GM12878 (cell line): Measurements from ENCODE around the gene FBXO4. TPM values are rescaled to one million over a fixed set of nuclear protein-coding genes. Genes with fewer than 3 reads are reported as not detected.

Source experiments
- ATAC-seq: fragments of 200-7000 bp; cut with Tn5 transposase; 3 replicates; pipeline ENCODE4 v1.9.1; 2020; ENCODE audit warnings: mild to moderate bottlenecking, moderate library complexity
- BruUV-seq: library from RNA; stranded (reverse); fragments of 400-500 nt; replicated peaks from 2 replicates; lab custom pipeline; 2021; lab: Mats Ljungman, UMichigan
- CTCF ChIA-PET: fragments of 300-600 bp; sonication (Branson Sonifier 250); formaldehyde crosslinking; extraction: SDS; loops from one replicate; lab custom pipeline; 2021; ENCODE audit warnings: inconsistent platforms; lab: Yijun Ruan, JAX
- POLR2A ChIA-PET: fragments of 350-600 bp; formaldehyde crosslinking; extraction: SDS; loops from one replicate; lab custom pipeline; 2021; ENCODE audit warnings: inconsistent platforms; lab: Charles Lee
- RAD21 ChIA-PET: fragments of 300-600 bp; sonication (Branson Sonifier 250); formaldehyde crosslinking; loops from one replicate; lab custom pipeline; 2023; ENCODE audit warnings: antibody characterized with exemption; ENCODE audit not compliant: unreplicated experiment; lab: Charles Lee
- SMC1A ChIA-PET: fragments of 300-600 bp; sonication (Branson Sonifier 250); formaldehyde crosslinking; loops from one replicate; lab custom pipeline; 2023; ENCODE audit not compliant: unreplicated experiment, uncharacterized antibody; lab: Charles Lee
- DNase-seq: peaks from one replicate; pipeline ENCODE4 v3.0.0-alpha.2; 2011; ENCODE audit warnings: low read depth, low spot score
- FAIRE-seq: peaks from 3 replicates; lab custom pipeline; 2011; peaks lifted over from hg19 to GRCh38; lab: Jason Lieb, UNC
- H2AFZ ChIP-seq: 2 replicates; pipeline ENCODE4 v1.6.0; 2011; ENCODE audit warnings: low read depth, low read length, control low read depth; ENCODE audit not compliant: control insufficient read depth
- H3K27ac ChIP-seq: 2 replicates; pipeline ENCODE4 v1.5.1; 2011; ENCODE audit warnings: control low read depth; ENCODE audit not compliant: control insufficient read depth, insufficient read depth
- H3K27me3 ChIP-seq, 2 experiments: replicated peaks in 1 of 2; 2 replicates each; pipeline versions ENCODE4 v1.6.0 to v1.6.1; 2011; ENCODE audit warnings: low read length in 1 of 2; ENCODE audit not compliant: control insufficient read depth in 2 of 2, insufficient read depth in 2 of 2
- H3K36me3 ChIP-seq, 2 experiments: 2 replicates each; pipeline ENCODE4 v1.5.1; 2011; ENCODE audit warnings: low read length in 1 of 2; ENCODE audit not compliant: control insufficient read depth in 2 of 2, insufficient read depth in 2 of 2
- H3K4me1 ChIP-seq: 2 replicates; pipeline ENCODE4 v1.6.1; 2011; ENCODE audit warnings: mild to moderate bottlenecking, low read length, moderate library complexity, mixed read lengths; ENCODE audit not compliant: control insufficient read depth, insufficient read depth
- H3K4me2 ChIP-seq: 2 replicates; pipeline ENCODE4 v1.6.0; 2011; ENCODE audit warnings: control low read depth; ENCODE audit not compliant: control insufficient read depth, insufficient read depth
- H3K4me3 ChIP-seq: fragments of 200-600 bp; sonication (generic); 2 replicates; pipeline ENCODE4 v1.5.1; 2016
- H3K79me2 ChIP-seq: 2 replicates; pipeline ENCODE4 v1.6.0; 2011; ENCODE audit warnings: low read length; ENCODE audit not compliant: control insufficient read depth, insufficient read depth
- H3K9ac ChIP-seq: 2 replicates; pipeline ENCODE4 v1.8.0; 2011; ENCODE audit warnings: low read length, control low read depth, mixed read lengths; ENCODE audit not compliant: control insufficient read depth, insufficient read depth
- H3K9me3 ChIP-seq: replicated peaks from 3 replicates; pipeline ENCODE4 v1.5.1; 2011; ENCODE audit warnings: mild to moderate bottlenecking, low read length; ENCODE audit not compliant: control insufficient read depth, insufficient read depth
- H4K20me1 ChIP-seq: 2 replicates; pipeline ENCODE4 v1.6.0; 2011; ENCODE audit not compliant: control insufficient read depth, insufficient read depth
- BHLHE40 ChIP-seq, 2 experiments: fragments of 450-650 bp in 1 of 2; IDR thresholded peaks; 2 replicates each; pipeline ENCODE4 v1.6.1; 2011 to 2017; ENCODE audit warnings: low read depth in 2 of 2, borderline replicate concordance in 1 of 2, improper control_type of control experiment in 1 of 2, low read length in 1 of 2, mild to moderate bottlenecking in 1 of 2
- CTCF ChIP-seq, 3 experiments: IDR thresholded peaks in 2 of 3; conservative IDR thresholded peaks in 1 of 3; 2 replicates each; pipeline ENCODE4 v1.5.1; 2011; ENCODE audit warnings: low read depth in 3 of 3, low read length in 3 of 3, mild to moderate bottlenecking in 3 of 3, control low read depth in 2 of 3, moderate library complexity in 2 of 3, inconsistent platforms in 1 of 3, mixed read lengths in 1 of 3; ENCODE audit not compliant: control insufficient read depth in 2 of 3, insufficient read depth in 1 of 3; ENCODE audit errors: extremely low read depth in 1 of 3
- HSF1 ChIP-seq: fragments of 150-350 bp; IDR thresholded peaks from 2 replicates; pipeline ENCODE4 v1.6.1; 2014; ENCODE audit warnings: mild to moderate bottlenecking, low read depth, low read length
- IRF4 ChIP-seq: IDR thresholded peaks from 2 replicates; pipeline ENCODE4 v1.6.1; 2011; ENCODE audit warnings: low read depth, low read length
- JUNB ChIP-seq: IDR thresholded peaks from 2 replicates; pipeline ENCODE4 v1.6.1; 2016; ENCODE audit warnings: antibody characterized with exemption, mild to moderate bottlenecking
- RUNX3 ChIP-seq: IDR thresholded peaks from 2 replicates; pipeline ENCODE4 v1.6.1; 2012; ENCODE audit warnings: low read length, inconsistent platforms
- TCF7 ChIP-seq: IDR thresholded peaks from 2 replicates; pipeline ENCODE4 v1.6.1; 2014; ENCODE audit warnings: antibody characterized with exemption, borderline replicate concordance
- ZSCAN29 ChIP-seq: fragments of 450-650 bp; IDR thresholded peaks from 2 replicates; pipeline ENCODE4 v1.6.1; 2017; ENCODE audit warnings: mild to moderate bottlenecking, moderate library complexity
- whole genome bisulfite sequencing: methylation state at CpG from one replicate; pipeline ENCODE4 v1.1.6; 2016; ENCODE audit warnings: low lambda C conversion rate; ENCODE audit not compliant: insufficient replicate concordance, insufficient coverage; ENCODE audit errors: missing lambda C conversion rate; 5-methylcytosine and 5-hydroxymethylcytosine counted together
- in situ Hi-C: fragments of 300-500 bp; cut with MboI; formaldehyde crosslinking; loops from 9 replicates; pipeline ENCODE4 v1.14.3; 2018; ENCODE audit warnings: mixed read lengths
- intact Hi-C: fragments of 100-400 bp; cut with micrococcal nuclease; formaldehyde crosslinking; loops from one replicate; pipeline ENCODE4 v1.14.2; 2022; ENCODE audit not compliant: unreplicated experiment
- polyA plus RNA-seq, 11 experiments: library from polyadenylated mRNA; depleted of rRNA in 4 of 11; unstranded in 6 of 11; stranded (reverse) in 5 of 11; fragments of >200 nt; fragmentation: Nextera tagmentation in 4 of 11; fragmentation: Illumina TruSeq in 1 of 11; extraction: Ambion mirVana in 4 of 11; extraction: Trizol in 1 of 11; gene quantifications; 1 replicate in 1 of 11; 2 replicates in 10 of 11; pipeline versions ENCODE4 v1.2.1 to v1.2.3, GENCODE V29; 2011 to 2016; ENCODE audit warnings: inconsistent platforms in 2 of 11, missing spikeins in 2 of 11, low read depth in 1 of 11
- total RNA-seq, 4 experiments: library from RNA; depleted of rRNA in 3 of 4; stranded (reverse); fragments of >200 nt in 3 of 4; fragmentation: Illumina TruSeq in 1 of 4; extraction: Trizol in 1 of 4; gene quantifications; 2 replicates each; pipeline versions ENCODE4 v1.2.1 to v1.2.3, GENCODE V29; 2013 to 2021

FBXO4 gene
- total and polyA plus RNA-seq, 10 of the 15 experiments (the other 5 are each of a cell fraction or from before 2014, with no cell fraction given): 7.2 to 30.5 (median 19.6) TPM

- Histone ChIP-seq H3K27ac (no peak overlapping the region), H3K27me3 (no peaks in the 10 kb centered on the region), H2AFZ (no peak overlapping the region), H3K9ac (no peak overlapping the region), H3K4me2 (no peak overlapping the region), H3K36me3 (no peaks in the 10 kb centered on the region), H4K20me1 (no peaks in the 10 kb centered on the region), H3K79me2 (no peaks in the 10 kb centered on the region), H3K4me3 (no peak overlapping the region), H3K4me1 (0 out of 2 replicates have a peak, but pooled peaks cover 6% of the 10 kb centered on the region), H3K9me3 (no peaks in the 10 kb centered on the region; the same call in 2 of the 3 replicates)
- no peak for FAIRE-seq
- POLR2A ChIA-PET: interaction anchor here (1.3 to 1.9 kb wide), 2 partner anchors 13 to 14 kb away, joined by 4 to 7 read pairs; partner anchors contain the start of gene RIMOC1
- 62% methylated on average over 2 of the region's 2 CpGs for WGBS
- TF ChIP-seq HSF1 (no peak), TCF7 (peak; percentile 70; the same call in 1 of the 2 replicates), BHLHE40 (IDR thresholded peaks at IDR 0.05; ENCODE audit: borderline replicate concordance in 1 of 2, low read depth in 2 of 2, low read length in 1 of 2) (peak in 1 of 2 experiments; percentile 36; a peak in 2 of 4 replicates), CTCF (IDR thresholded peaks at IDR 0.05 in 2 of 3, conservative IDR thresholded peaks at IDR 0.05 in 1 of 3; ENCODE audit: control insufficient read depth in 2 of 3, extremely low read depth in 1 of 3, insufficient read depth in 1 of 3, low read depth in 3 of 3, low read length in 3 of 3) (no peak), JUNB (peak; percentile 79), ZSCAN29 (no peak), IRF4 (peak; percentile 17; the same call in 1 of the 2 replicates), RUNX3 (peak; percentile 48; the same call in 1 of the 2 replicates)
- CTCF ChIA-PET: interaction anchor here (1.7 kb wide), 1 partner anchor 9 kb away, joined by 6 read pairs; no protein-coding TSS in a partner anchor
- DNase-seq: no peak
- in situ Hi-C loops: no loop called here
- BruUV-seq: no TSS peak
- peak; percentile 73 for ATAC-seq
- intact Hi-C loops: no loop called here
- RAD21 ChIA-PET: interaction anchor here (2.7 kb wide), 1 partner anchor 13 kb away, joined by 6 read pairs; the partner anchor contains the start of gene RIMOC1
- SMC1A ChIA-PET: interaction anchor here (1.2 kb wide), 1 partner anchor 10 kb away, joined by 6 read pairs; no protein-coding TSS in a partner anchor
Measured at GRCh38 chr5:41891066-41891707, 33.9 kb upstream of the FBXO4 start.
